T-cell (primary cell): Measurements from ENCODE around the gene CPN2. TPM values are rescaled to one million over a fixed set of nuclear protein-coding genes. Genes with fewer than 3 reads are reported as not detected.

Experiments
- ATAC-seq, 4 experiments: fragments of 200-7000 bp in 3 of 4; fragments of 150-1000 bp in 1 of 4; cut with Tn5 transposase; replicated peaks in 1 of 4; 1 replicate in 3 of 4; 2 replicates in 1 of 4; pipeline ENCODE4 v1.10.0; 2021; ENCODE audit warnings: moderate library complexity in 3 of 4, mild to moderate bottlenecking in 2 of 4, moderate number of reproducible peaks in 1 of 4
- CTCF ChIA-PET, 2 donors: fragments of 300-600 bp; sonication (Branson Sonifier 250); formaldehyde crosslinking; loops; one replicate each; lab custom pipeline; 2022; ENCODE audit warnings: antibody characterized with exemption in 2 of 2; lab: Charles Lee
- POLR2A ChIA-PET, 2 donors: fragments of 300-600 bp; sonication (Branson Sonifier 250); formaldehyde crosslinking; loops; one replicate each; lab custom pipeline; 2022; ENCODE audit warnings: antibody characterized with exemption in 2 of 2; lab: Charles Lee
- DNase-seq, 35 experiments: peaks; one replicate each; pipeline versions ENCODE4 v3.0.0 to v3.0.0-alpha.2; 2013 to 2023
- H3K27ac ChIP-seq: one replicate; pipeline ENCODE4 v1.5.1; 2013; ENCODE audit warnings: low read length
- H3K27me3 ChIP-seq, 2 experiments: replicated peaks in 1 of 2; 1 replicate in 1 of 2; 2 replicates in 1 of 2; pipeline versions ENCODE4 v1.6.1 to v1.7.0; 2013; ENCODE audit warnings: low read length in 1 of 2, mixed read lengths in 1 of 2; ENCODE audit not compliant: control insufficient read depth in 2 of 2, insufficient read depth in 2 of 2; ENCODE audit errors: extremely low read depth in 1 of 2
- H3K36me3 ChIP-seq, 2 donors: 1 replicate in 1 of 2; 2 replicates in 1 of 2; pipeline versions ENCODE4 v1.6.1 to v1.7.0; 2013; ENCODE audit warnings: low read length in 1 of 2; ENCODE audit not compliant: control insufficient read depth in 2 of 2, insufficient read depth in 1 of 2; ENCODE audit errors: extremely low read depth in 1 of 2
- H3K4me1 ChIP-seq, 2 experiments: 1 replicate in 1 of 2; 2 replicates in 1 of 2; pipeline versions ENCODE4 v1.6.1 to v1.7.0; 2013; ENCODE audit warnings: low read length in 2 of 2, mixed read lengths in 1 of 2; ENCODE audit not compliant: insufficient read depth in 2 of 2, control insufficient read depth in 1 of 2; ENCODE audit errors: extremely low read depth in 1 of 2
- H3K4me3 ChIP-seq, 2 donors: 1 replicate in 1 of 2; 2 replicates in 1 of 2; pipeline versions ENCODE4 v1.5.1 to v1.7.0; 2013; ENCODE audit warnings: mild to moderate bottlenecking in 2 of 2, low read length in 1 of 2, moderate library complexity in 1 of 2; ENCODE audit not compliant: control insufficient read depth in 1 of 2; ENCODE audit errors: extremely low read depth in 1 of 2
- H3K9me3 ChIP-seq: 2 replicates; pipeline ENCODE4 v1.7.0; 2013
- H3K27ac Mint-ChIP-seq, 2 donors: one replicate each; pipeline ENCODE4 v1.8.0; 2020 to 2021; ENCODE audit warnings: mild to moderate bottlenecking in 2 of 2, mixed read lengths in 2 of 2
- H3K27me3 Mint-ChIP-seq, 2 donors: one replicate each; pipeline ENCODE4 v1.8.0; 2021 to 2022; ENCODE audit warnings: mixed read lengths in 2 of 2
- H3K36me3 Mint-ChIP-seq: one replicate; pipeline ENCODE4 v1.8.0; 2021; ENCODE audit warnings: mixed read lengths
- H3K4me1 Mint-ChIP-seq, 3 donors: one replicate each; pipeline ENCODE4 v1.8.0; 2020 to 2022; ENCODE audit warnings: mixed read lengths in 3 of 3, mild to moderate bottlenecking in 1 of 3
- H3K4me3 Mint-ChIP-seq, 3 donors: one replicate each; pipeline ENCODE4 v1.8.0; 2020 to 2022; ENCODE audit warnings: mild to moderate bottlenecking in 3 of 3, mixed read lengths in 3 of 3, moderate library complexity in 3 of 3
- H3K9me3 Mint-ChIP-seq, 3 donors: one replicate each; pipeline ENCODE4 v1.8.0; 2020 to 2022; ENCODE audit warnings: mixed read lengths in 3 of 3
- WGBS: methylation state at CpG from one replicate; pipeline ENCODE4 v1.1.5; 2013; ENCODE audit warnings: missing lambda C conversion rate; ENCODE audit not compliant: insufficient coverage; 5-methylcytosine and 5-hydroxymethylcytosine counted together
- total RNA-seq, 35 experiments: library from RNA in 6 of 35; stranded (reverse) in 6 of 35; fragments of 120-200 nt in 1 of 35; gene quantifications; one replicate each; pipeline versions ENCODE4 v1.2.1 to v1.2.4 and lab custom pipeline; 2013 to 2026

CPN2 gene
- total RNA-seq, 5 donors from 2014 or later (not counting 1 experiment from before 2014, with no cell fraction given) = 0.12 to 0.13 TPM; not detected in 3

DNA sequence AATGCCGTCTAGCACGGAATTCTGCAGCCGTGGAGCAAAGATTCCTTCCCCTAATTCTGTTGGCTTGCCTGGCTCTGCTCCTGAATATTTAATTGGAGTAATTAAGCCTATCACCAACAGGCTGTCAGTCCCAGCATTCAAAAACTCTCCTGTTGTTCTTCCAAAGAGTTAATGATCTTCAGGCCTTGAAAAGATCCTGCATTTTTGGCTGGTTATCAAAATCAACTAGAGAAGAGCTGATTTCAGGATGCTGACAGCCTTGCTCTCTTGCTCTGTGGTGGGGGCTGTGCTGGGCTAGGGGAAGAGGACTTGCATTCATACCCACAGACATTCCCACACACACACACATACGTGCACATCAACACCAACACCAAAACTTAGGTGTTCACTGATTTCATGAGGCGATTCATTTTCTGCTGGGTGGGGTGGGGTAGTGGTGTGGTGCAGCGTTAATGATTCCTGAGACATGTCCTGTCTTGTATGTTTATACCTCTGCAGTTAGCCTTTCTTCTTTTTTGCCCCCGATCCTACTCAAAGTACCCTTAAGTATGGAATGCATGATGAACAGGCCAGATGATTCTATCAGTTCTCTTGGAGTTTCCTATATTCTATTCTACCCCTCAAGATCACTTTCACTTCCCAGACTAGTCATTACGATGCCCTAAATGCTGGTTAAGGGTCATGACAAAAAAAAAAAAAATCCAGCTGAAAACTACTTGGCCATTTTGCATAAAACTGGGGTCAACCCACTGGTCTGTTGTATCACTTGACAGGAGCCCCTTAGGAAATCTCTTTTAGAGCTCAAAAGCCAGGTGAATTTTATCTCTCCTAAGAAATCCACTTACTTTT, 42.3 kb downstream of the CPN2 start:
- Mint-ChIP-seq H3K4me1 (peaks cover 34 to 48% (median 44%) of the 10 kb centered on the region in 3 donors), H3K27ac (no peak overlapping the region), H3K9me3 (no peaks in the 10 kb centered on the region), H3K27me3 (peaks cover 0 to 2% of the 10 kb centered on the region in 2 donors), H3K4me3 (no peak overlapping the region), H3K36me3 (no peaks in the 10 kb centered on the region)
- 96% methylated on average over 4 of the region's 8 CpGs for WGBS
- ChIA-PET CTCF (no interaction called here), POLR2A (interaction anchor here in 1 of 2 donors (1.2 kb wide), 1 partner anchor 10 kb away, joined by 4 read pairs; no protein-coding TSS in a partner anchor)
- H3K36me3 ChIP-seq = peaks cover 0 to 3% of the 10 kb centered on the region in 2 donors
- H3K27me3 ChIP-seq = peaks cover 0 to 19% of the 10 kb centered on the region in 2 experiments
- H3K4me1 ChIP-seq = peaks cover 22 to 40% of the 10 kb centered on the region in 2 experiments
- H3K9me3 ChIP-seq = no peaks in the 10 kb centered on the region
- no peak overlapping the region for H3K27ac ChIP-seq
- no peak for DNase-seq
- no peak for ATAC-seq
- H3K4me3 ChIP-seq = no peak overlapping the region

GRCh38 chr3:194307849-194308248, 43.3 kb downstream of the CPN2 start:
- Mint-ChIP-seq H3K27ac (peak overlapping the region in 1 of 2 donors; percentile 73), H3K9me3 (no peaks in the 10 kb centered on the region), H3K27me3 (peaks cover 0 to 2% of the 10 kb centered on the region in 2 donors), H3K4me3 (no peak overlapping the region), H3K4me1 (peaks cover 34 to 48% (median 43%) of the 10 kb centered on the region in 3 donors), H3K36me3 (no peaks in the 10 kb centered on the region)
- DNase-seq (no peak), ATAC-seq (no peak)
- ChIA-PET POLR2A (no interaction called here), CTCF (interaction anchor here (1.0 to 1.6 kb wide), 2 partner anchors 8 to 9 kb away, joined by 3 to 4 read pairs; no protein-coding TSS in a partner anchor)
- no peak overlapping the region for H3K4me3 ChIP-seq
- H3K27me3 ChIP-seq = peaks cover 0 to 13% of the 10 kb centered on the region in 2 experiments
- WGBS = 92% methylated on average over 6 of the region's 8 CpGs
- H3K9me3 ChIP-seq = no peaks in the 10 kb centered on the region
- peaks cover 0 to 3% of the 10 kb centered on the region in 2 donors for H3K36me3 ChIP-seq
- no peak overlapping the region for H3K27ac ChIP-seq
- peaks cover 22 to 37% of the 10 kb centered on the region in 2 experiments for H3K4me1 ChIP-seq

DNA sequence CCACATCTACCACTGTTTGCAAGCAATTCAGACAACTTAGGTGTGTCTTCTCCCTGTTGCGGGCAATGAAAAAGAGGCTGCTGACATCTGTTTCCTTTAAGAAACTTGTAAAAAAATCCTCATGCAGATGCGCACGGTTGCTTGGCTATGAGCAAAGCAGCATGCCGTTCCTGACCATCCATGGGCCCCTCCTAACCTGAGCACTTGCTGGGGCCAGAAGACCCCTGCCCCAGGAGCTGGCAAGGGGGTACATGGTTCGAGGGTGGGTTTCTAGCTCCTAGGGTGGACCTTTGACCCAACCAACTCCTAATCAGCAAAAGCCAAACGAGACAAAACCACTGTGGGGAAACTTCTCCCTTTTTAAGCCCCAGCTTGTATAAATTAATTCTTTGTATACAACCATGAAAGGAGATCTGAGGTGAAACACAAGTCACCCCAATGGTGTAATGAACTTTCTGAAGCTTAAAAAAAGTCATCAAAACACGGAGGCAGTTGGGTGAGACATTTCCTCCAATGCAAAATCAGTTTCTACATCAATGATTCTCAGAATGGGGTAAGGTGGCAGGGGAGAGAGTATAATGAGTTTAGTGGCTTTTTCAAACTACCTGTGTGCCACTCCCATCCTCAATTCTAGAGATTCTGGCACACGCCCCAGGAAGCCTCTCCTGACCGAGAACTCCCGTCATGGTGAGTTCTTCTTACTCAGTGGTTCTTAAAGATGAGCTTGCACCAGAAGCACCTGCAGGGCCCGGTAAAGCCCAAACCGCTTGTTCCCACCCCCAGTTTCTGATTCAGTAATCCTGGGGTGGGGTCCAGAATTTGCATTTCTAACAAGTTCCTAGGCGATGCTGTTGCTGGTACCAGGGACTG, 44.1 kb downstream of the CPN2 start:
- POLR2A ChIA-PET = no interaction called here

GRCh38 chr3:194306109-194306686, 44.9 kb downstream of the CPN2 start:
- Mint-ChIP-seq H3K27ac (peak overlapping the region; percentile 40 to 89), H3K4me1 (peaks cover 34 to 44% (median 42%) of the 10 kb centered on the region in 3 donors), H3K4me3 (peak overlapping the region; percentile 45 to 79 (median 62)), H3K9me3 (no peaks in the 10 kb centered on the region), H3K27me3 (no peaks in the 10 kb centered on the region), H3K36me3 (no peaks in the 10 kb centered on the region)
- DNase-seq (peak; percentile 22 to 75 (median 52)), ATAC-seq (peak; percentile 70 to 78 (median 74))
- Histone ChIP-seq H3K27ac (peak overlapping the region; percentile 27), H3K36me3 (peaks cover 0 to 3% of the 10 kb centered on the region in 2 donors), H3K27me3 (peaks cover 0 to 13% of the 10 kb centered on the region in 2 experiments), H3K4me3 (peak overlapping the region in 1 of 2 donors; percentile 15), H3K4me1 (peaks cover 22 to 36% of the 10 kb centered on the region in 2 experiments), H3K9me3 (no peaks in the 10 kb centered on the region)
- ChIA-PET POLR2A (no interaction called here), CTCF (interaction anchor here in 1 of 2 donors (0.7 kb wide), 1 partner anchor 9 kb away, joined by 3 read pairs; no protein-coding TSS in a partner anchor)
- WGBS = 0% methylated on average over 4 of the region's 11 CpGs

More for the DNA sequence above, 44.1 kb downstream of the CPN2 start:
- ATAC-seq (peak; percentile 59 to 67 (median 61)), DNase-seq (peak in 5 of 35 experiments; percentile 14 to 46 (median 17))
- Mint-ChIP-seq H3K27ac (peak overlapping the region; percentile 40 to 89), H3K4me3 (peak overlapping the region; percentile 45 to 79 (median 62)), H3K4me1 (peaks cover 34 to 44% (median 42%) of the 10 kb centered on the region in 3 donors), H3K27me3 (no peaks in the 10 kb centered on the region), H3K9me3 (no peaks in the 10 kb centered on the region), H3K36me3 (no peaks in the 10 kb centered on the region)
- Histone ChIP-seq H3K36me3 (peaks cover 0 to 3% of the 10 kb centered on the region in 2 donors), H3K27me3 (peaks cover 0 to 13% of the 10 kb centered on the region in 2 experiments), H3K4me1 (peaks cover 22 to 36% of the 10 kb centered on the region in 2 experiments), H3K9me3 (no peaks in the 10 kb centered on the region), H3K27ac (peak overlapping the region; percentile 27), H3K4me3 (peak overlapping the region; percentile 15 to 39)
- WGBS = 3% methylated on average over 6 of the region's 13 CpGs
- CTCF ChIA-PET = interaction anchor here (1.0 to 1.6 kb wide), 2 partner anchors 8 to 10 kb away, joined by 3 to 4 read pairs; no protein-coding TSS in a partner anchor

- no peaks in the 10 kb centered on the region for H3K27me3 Mint-ChIP-seq
- ChIA-PET CTCF (interaction anchor here in 1 of 2 donors (0.7 kb wide), 1 partner anchor 10 kb away, joined by 3 read pairs; no protein-coding TSS in a partner anchor), POLR2A (no interaction called here)
- no peak for ATAC-seq
- Histone ChIP-seq H3K27me3 (peaks cover 0 to 13% of the 10 kb centered on the region in 2 experiments), H3K27ac (no peak overlapping the region), H3K4me3 (no peak overlapping the region), H3K36me3 (peaks cover 0 to 3% of the 10 kb centered on the region in 2 donors), H3K9me3 (no peaks in the 10 kb centered on the region), H3K4me1 (peaks cover 22 to 36% of the 10 kb centered on the region in 2 experiments)
- H3K4me1 Mint-ChIP-seq = peaks cover 40 to 48% (median 42%) of the 10 kb centered on the region in 3 donors
- H3K9me3 Mint-ChIP-seq = no peaks in the 10 kb centered on the region
- peak overlapping the region in 1 of 2 donors; percentile 89 for H3K27ac Mint-ChIP-seq
- H3K4me3 Mint-ChIP-seq = peak overlapping the region in 1 of 3 donors; percentile 79
- 91% methylated on average over 4 of the region's 11 CpGs for WGBS
- DNase-seq = no peak
- H3K36me3 Mint-ChIP-seq = no peaks in the 10 kb centered on the region
These were observed 45.6 kb downstream of the CPN2 start for GRCh38 chr3:194305356-194306108.
